ENCODE measurements around the gene SMPD1. TPM values are rescaled to one million over a fixed set of nuclear protein-coding genes. Genes with fewer than 3 reads are reported as not detected.
A peak's percentile ranks its signal among the peaks of the same experiment; 100 is the strongest.

Gene SMPD1
- total RNA-seq, 1 donor = 75.6 TPM

- Histone ChIP-seq H3K27me3 (ENCODE audit: insufficient read depth, low read length) (no peaks in the 10 kb centered on the region), H3K4me1 (ENCODE audit: insufficient read depth, low read length) (peaks cover 42% of the 10 kb centered on the region), H3K9me3 (ENCODE audit: low read depth, low read length) (no peaks in the 10 kb centered on the region), H3K4me3 (ENCODE audit: insufficient read depth, low read length) (peak overlapping the region; percentile 24), H3K27ac (ENCODE audit: low read depth, low read length) (peak overlapping the region; percentile 85), H3K36me3 (ENCODE audit: insufficient read depth, low read length) (no peaks in the 10 kb centered on the region), H3K4me2 (ENCODE audit: insufficient read depth, low read length) (peak overlapping the region; percentile 69), H2AFZ (ENCODE audit: low read length) (peak overlapping the region; percentile 75), H3K79me2 (ENCODE audit: insufficient read depth, low read length) (no peaks in the 10 kb centered on the region), H4K20me1 (ENCODE audit: insufficient read depth, low read length) (no peaks in the 10 kb centered on the region)
- no peak for DNase-seq (ENCODE audit: insufficient read length, low spot score, missing footprints)
- no peak for TF ChIP-seq CTCF (IDR thresholded peaks at IDR 0.05; ENCODE audit: extremely low read depth, low read depth, low read length)
These were observed 33.7 kb upstream of the SMPD1 start for GRCh38 chr11:6356503-6357055.

GRCh38 chr11:6357222-6357621, 33.1 kb upstream of the SMPD1 start:
- Histone ChIP-seq H3K27me3 (ENCODE audit: insufficient read depth, low read length) (no peaks in the 10 kb centered on the region), H3K4me1 (ENCODE audit: insufficient read depth, low read length) (peaks cover 42% of the 10 kb centered on the region), H2AFZ (ENCODE audit: low read length) (peak overlapping the region; percentile 75), H3K4me2 (ENCODE audit: insufficient read depth, low read length) (peak overlapping the region; percentile 69), H3K27ac (ENCODE audit: low read depth, low read length) (peak overlapping the region; percentile 85), H3K9me3 (ENCODE audit: low read depth, low read length) (no peaks in the 10 kb centered on the region), H3K79me2 (ENCODE audit: insufficient read depth, low read length) (no peaks in the 10 kb centered on the region), H3K4me3 (ENCODE audit: insufficient read depth, low read length) (peak overlapping the region; percentile 24), H3K36me3 (ENCODE audit: insufficient read depth, low read length) (no peaks in the 10 kb centered on the region), H4K20me1 (ENCODE audit: insufficient read depth, low read length) (no peaks in the 10 kb centered on the region)
- TF ChIP-seq CTCF (IDR thresholded peaks at IDR 0.05; ENCODE audit: extremely low read depth, low read depth, low read length) = no peak
- DNase-seq (ENCODE audit: insufficient read length, low spot score, missing footprints) = peak; percentile 87

GRCh38 chr11:6360183-6360582, 30.1 kb upstream of the SMPD1 start:
- Histone ChIP-seq H2AFZ (ENCODE audit: low read length) (peak overlapping the region; percentile 40), H3K79me2 (ENCODE audit: insufficient read depth, low read length) (no peaks in the 10 kb centered on the region), H3K4me2 (ENCODE audit: insufficient read depth, low read length) (no peak overlapping the region), H3K9me3 (ENCODE audit: low read depth, low read length) (no peaks in the 10 kb centered on the region), H3K4me3 (ENCODE audit: insufficient read depth, low read length) (no peak overlapping the region), H3K27ac (ENCODE audit: low read depth, low read length) (no peak overlapping the region), H3K4me1 (ENCODE audit: insufficient read depth, low read length) (peaks cover 33% of the 10 kb centered on the region), H3K36me3 (ENCODE audit: insufficient read depth, low read length) (no peaks in the 10 kb centered on the region), H4K20me1 (ENCODE audit: insufficient read depth, low read length) (no peaks in the 10 kb centered on the region), H3K27me3 (ENCODE audit: insufficient read depth, low read length) (no peaks in the 10 kb centered on the region)
- no peak for DNase-seq (ENCODE audit: insufficient read length, low spot score, missing footprints)
- TF ChIP-seq CTCF (IDR thresholded peaks at IDR 0.05; ENCODE audit: extremely low read depth, low read depth, low read length) = no peak

GRCh38 chr11:6362185-6362872, 27.9 kb upstream of the SMPD1 start:
- TF ChIP-seq CTCF (IDR thresholded peaks at IDR 0.05; ENCODE audit: extremely low read depth, low read depth, low read length) = no peak
- Histone ChIP-seq H3K4me2 (ENCODE audit: insufficient read depth, low read length) (no peak overlapping the region), H3K27me3 (ENCODE audit: insufficient read depth, low read length) (no peaks in the 10 kb centered on the region), H3K36me3 (ENCODE audit: insufficient read depth, low read length) (no peaks in the 10 kb centered on the region), H3K27ac (ENCODE audit: low read depth, low read length) (no peak overlapping the region), H2AFZ (ENCODE audit: low read length) (peak overlapping the region; percentile 32), H3K79me2 (ENCODE audit: insufficient read depth, low read length) (no peaks in the 10 kb centered on the region), H3K4me1 (ENCODE audit: insufficient read depth, low read length) (peaks cover 19% of the 10 kb centered on the region), H4K20me1 (ENCODE audit: insufficient read depth, low read length) (no peaks in the 10 kb centered on the region), H3K9me3 (ENCODE audit: low read depth, low read length) (no peaks in the 10 kb centered on the region), H3K4me3 (ENCODE audit: insufficient read depth, low read length) (no peak overlapping the region)
- no peak for DNase-seq (ENCODE audit: insufficient read length, low spot score, missing footprints)

Measured in osteoblast (primary cell).